ENCODE data around the gene GOLT1A.

The GOLT1A gene

GRCh38 chr1:204153667-204154066 is 60.1 kb downstream of the GOLT1A start:
- no peak for FAIRE-seq

GRCh38 chr1:204152310-204153044 is 61.3 kb downstream of the GOLT1A start:
- no peak for FAIRE-seq

GRCh38 chr1:204151552-204152309 is 62.1 kb downstream of the GOLT1A start, which contains the start of gene ETNK2:
TSS of gene ETNK2 (minus strand) at chr1:204152044. CDS start at chr1:204151852, 192 bp downstream.
- no peak for FAIRE-seq

GRCh38 chr1:204150702-204151551 is 62.9 kb downstream of the GOLT1A start:
- no peak for FAIRE-seq

GRCh38 chr1:204149635-204150565 is 63.9 kb downstream of the GOLT1A start:
- no peak for FAIRE-seq

- FAIRE-seq = no peak
Observed at GRCh38 chr1:204149107-204149506, 64.7 kb downstream of the GOLT1A start.

All from islet of Langerhans (tissue), 1 donor.